Breast epithelium (tissue), 3 donors: Measurements from ENCODE around the gene ZSCAN26.

Source experiments
- CTCF ChIP-seq, 3 donors: fragments of 450-650 bp; IDR thresholded peaks; one replicate each; pipeline ENCODE4 v1.5.1; 2016 to 2017; ENCODE audit warnings: antibody characterized with exemption in 3 of 3, mild to moderate bottlenecking in 3 of 3, moderate library complexity in 3 of 3
- POLR2A ChIP-seq: fragments of 450-650 bp; IDR thresholded peaks from one replicate; pipeline ENCODE4 v1.6.1; 2016; ENCODE audit warnings: antibody characterized with exemption, mild to moderate bottlenecking, moderate library complexity
- POLR2AphosphoS5 ChIP-seq, 3 donors: sonication (generic); formaldehyde crosslinking; IDR thresholded peaks; one replicate each; pipeline ENCODE4 v1.6.1; 2017; ENCODE audit warnings: antibody characterized with exemption in 3 of 3

- TF ChIP-seq CTCF (IDR thresholded peaks at IDR 0.05) (no peak), POLR2A (no peak), POLR2AphosphoS5 (IDR thresholded peaks at IDR 0.05) (no peak)
Observed at GRCh38 chr6:28323813-28324424, 57.0 kb downstream of the ZSCAN26 start.
